Activated T-helper 9 cell treated with anti-CD3 and anti-CD28 coated beads, Interleukin-2, amount 50 U/mL, for 16 hours (primary cell): ENCODE results near the gene SMS.
A peak's percentile ranks its signal among the peaks of the same experiment; 100 is the strongest.
"Not testable (repeated sequence)": the region's sequence is repeated elsewhere in the genome, so short reads cannot be mapped to it uniquely, and the experiment has no call there.

Experiments used
- DNase-seq: peaks from one replicate; pipeline ENCODE4 v3.0.0-alpha.2; 2020; ENCODE audit warnings: low read depth

SMS gene

DNA sequence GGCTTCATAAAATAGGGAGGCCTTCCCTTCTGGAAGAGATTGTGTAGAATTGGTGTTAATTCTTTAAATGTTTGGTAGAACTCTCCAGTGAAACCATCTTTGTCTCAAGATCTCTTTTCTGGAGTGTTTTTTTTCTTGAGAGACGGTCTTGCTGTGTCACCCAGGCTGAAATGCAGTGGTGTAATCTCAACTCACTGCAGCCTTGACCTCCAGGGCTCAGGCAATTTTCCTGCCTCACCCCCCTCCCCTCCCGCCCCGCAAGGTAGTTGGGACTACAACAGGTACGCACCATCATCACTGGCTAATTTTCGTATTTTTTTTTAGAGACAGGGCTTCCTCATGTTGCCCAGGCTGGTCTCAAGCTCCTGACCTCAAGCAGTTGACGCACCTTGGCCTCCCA, 12.1 kb downstream of the SMS start:
- no peak for DNase-seq

DNA sequence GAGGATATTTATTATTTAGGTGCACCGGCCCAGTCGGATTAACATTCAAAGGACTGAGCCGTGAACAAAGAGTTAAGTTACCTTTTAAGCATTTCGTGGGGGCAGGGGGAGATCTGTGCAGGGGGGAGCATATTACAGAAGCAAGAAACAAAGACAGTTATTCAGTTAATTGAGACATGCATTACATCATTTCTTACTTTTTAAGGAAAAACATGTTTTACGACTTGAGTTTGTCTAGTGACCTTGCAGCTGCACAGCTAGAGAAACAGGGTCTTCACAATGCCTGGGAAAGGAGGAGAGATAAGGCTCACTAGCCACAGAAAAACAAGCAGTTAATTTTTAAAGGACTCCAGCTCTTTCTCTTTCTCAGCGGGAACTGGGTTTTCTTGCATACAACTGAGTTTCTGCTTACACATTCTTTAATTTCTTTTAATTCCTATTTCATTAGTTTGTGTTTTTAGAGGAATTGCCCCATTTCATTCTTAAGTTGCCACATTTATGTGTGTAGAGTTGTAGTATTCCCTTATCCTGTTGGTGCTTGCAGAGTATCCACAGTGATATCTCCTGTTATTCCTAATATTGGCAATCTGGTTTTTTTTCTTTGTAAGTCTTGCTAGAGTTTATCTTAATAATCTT, 12.8 kb downstream of the SMS start:
- DNase-seq: not testable (repeated sequence)

DNA sequence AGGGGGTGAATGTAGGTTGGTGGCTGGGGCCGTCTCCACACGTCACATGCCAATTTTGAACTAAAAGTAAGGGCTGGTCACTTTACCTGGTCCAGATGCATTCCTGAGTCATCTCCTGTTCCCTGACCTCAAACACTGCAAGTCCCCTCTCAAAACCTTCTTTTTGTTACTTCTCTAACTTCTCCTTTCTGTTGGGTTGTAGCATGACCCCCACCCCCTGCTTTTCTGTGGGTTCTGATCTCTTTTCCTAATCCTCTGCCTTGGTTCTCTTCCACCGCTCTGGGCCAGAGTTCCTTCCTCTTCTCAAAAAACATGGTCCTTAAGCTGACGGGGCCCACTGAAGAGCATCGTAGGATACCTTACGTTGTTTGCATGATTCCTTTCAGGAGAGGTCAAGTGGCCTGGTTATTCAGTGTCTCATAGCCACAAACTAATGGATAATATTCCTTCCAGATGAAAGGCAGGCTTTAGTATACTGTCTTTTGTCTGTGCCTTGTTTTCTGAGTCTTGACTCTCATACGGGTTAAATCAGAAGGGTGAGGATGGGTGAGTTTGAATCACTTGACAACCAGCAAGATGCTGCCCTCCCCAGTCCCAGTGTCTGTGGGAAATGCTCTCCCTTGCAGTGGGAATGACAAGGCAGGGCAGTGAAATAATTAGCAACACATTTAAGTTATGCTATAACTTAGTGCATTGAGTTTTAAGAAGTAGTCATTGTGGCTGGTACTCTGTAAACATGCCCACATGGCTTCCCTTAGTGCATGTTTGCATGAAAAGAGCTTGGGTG, 15.1 kb downstream of the SMS start:
- no peak for DNase-seq

DNA sequence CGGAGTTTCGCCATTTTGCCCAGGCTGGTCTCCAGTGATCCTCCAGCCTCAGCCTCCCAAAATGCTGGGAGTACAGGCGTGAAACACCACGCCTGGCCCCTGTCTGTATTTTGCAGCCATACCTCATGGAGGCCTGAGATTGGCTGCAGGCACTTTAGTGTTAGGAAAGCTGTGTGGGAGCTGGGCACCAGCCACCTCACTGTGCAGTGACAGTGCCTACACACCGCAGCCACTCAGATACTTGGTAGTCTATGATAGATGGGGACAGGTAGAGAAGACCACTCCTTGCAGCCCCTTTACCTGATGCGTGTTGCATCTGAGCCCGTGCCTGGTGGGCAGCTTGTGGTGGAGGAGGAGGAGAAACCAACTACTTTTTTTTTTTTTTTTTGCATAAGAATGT, 16.3 kb downstream of the SMS start:
- DNase-seq: no peak

DNA sequence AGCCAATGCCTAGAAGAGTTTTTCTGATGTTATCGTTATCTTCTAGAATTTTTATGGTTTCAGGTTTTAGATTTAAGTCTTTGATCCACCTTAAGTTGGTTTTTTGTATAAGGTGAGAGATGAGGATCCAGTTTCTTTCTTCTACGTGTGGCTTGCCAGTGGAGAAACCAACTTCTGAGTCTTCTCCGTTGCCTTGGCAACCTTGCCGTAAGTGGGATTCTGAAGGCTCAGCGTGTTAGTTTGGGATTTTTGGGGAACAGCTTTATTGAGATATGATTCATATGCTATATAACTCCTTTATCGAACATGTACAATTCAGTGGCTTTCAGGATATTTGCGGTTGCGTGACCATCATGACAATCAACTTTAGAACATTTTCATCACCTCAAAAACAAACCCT, 17.7 kb downstream of the SMS start:
- DNase-seq: no peak

DNA sequence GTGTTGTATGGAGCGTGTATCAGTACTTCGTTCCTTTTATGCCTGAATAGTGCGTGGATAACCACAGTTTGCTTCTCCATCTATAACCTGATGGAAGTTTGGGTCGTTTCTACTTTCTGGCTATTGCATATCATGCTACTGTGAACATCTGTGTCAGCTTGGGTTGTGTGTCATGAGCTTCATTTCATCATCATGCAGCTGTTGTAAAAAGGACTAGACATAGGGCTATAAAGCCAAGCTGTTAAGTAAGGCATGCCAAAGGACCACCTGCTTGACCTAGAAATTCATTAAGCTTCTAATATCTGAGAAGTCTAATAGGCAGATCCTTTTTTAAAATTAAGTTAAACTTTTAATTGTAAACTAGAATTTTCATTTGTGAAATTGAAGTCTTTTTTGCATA, 18.4 kb downstream of the SMS start:
- DNase-seq: no peak

DNA sequence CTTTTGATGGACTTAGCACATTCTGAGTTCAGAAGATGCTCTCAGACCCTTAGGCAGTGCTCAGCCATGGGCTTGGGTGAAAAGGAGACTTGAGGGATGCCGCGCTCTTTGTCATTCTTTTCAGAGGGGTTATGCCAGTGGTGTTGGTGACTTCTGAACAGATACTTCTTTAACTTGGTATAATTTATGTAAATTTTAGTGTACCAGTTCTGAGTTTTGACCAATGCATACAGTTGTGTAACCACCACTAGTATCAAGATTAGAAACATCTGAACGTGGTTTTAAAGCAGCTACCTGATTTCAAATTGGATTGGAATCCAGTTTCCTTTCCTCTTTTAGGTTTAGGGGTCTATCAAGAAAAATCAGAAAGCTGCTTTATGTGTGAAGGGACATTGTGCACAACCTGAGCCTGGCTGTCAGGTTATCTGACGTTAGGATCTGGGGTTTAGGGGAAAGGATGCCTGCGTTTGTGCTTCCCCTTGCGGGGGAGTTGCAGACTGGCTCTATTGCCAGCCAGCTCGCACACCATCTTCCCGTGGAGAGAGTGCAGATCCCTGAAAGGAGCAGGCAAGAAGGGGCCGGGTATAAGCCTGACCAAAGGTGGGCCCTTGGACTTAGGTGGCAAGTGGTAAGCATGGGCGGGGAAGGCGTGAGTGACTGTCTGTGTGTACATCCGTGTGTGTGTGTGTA, 19.0 kb downstream of the SMS start:
- no peak for DNase-seq

DNA sequence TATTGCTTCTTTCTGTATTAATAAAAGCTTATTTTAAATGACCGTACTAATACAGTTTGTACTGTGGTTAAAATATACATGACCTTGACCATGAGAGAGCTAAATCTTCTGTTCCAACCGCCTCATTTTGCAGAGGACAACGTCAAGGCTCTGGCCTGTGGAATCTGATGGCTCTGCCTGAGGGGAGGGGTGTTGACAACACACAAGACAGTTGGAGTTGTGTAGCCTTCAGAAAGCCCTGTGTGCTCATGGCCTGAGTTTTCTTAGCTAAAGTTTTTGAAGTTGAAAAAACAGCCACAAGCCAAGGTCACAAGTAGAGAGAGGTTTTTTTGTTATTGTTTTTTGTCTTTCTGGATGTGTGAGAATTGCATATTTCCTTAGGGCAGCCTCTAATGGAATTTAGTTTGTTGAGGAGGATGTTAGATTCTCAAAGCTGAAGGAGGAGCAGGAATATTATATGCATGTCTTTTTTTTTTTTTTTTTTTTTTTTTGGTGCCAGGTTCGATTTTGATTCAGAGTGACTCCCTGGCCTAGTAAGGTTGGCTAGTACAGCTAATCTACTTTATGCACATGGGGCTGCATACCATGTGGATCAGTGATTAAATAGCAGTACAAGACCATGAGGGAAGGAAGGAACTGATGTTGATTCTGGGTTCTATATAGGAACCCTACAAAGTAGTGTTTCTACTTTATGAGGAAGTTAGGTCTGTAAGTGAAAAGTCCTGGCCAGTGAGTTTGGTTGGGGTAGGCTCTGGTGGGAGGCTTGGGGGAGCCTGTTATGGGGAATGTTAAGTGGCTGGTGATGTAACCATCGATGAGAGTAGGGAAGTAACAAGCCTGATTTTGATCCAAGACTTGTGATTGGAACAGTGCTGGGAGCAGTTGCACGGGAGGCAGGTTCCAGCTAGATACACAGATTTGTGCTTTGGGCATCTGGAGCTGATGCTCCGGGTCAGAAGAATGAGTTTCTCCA, 20.3 kb downstream of the SMS start:
- DNase-seq: no peak

DNA sequence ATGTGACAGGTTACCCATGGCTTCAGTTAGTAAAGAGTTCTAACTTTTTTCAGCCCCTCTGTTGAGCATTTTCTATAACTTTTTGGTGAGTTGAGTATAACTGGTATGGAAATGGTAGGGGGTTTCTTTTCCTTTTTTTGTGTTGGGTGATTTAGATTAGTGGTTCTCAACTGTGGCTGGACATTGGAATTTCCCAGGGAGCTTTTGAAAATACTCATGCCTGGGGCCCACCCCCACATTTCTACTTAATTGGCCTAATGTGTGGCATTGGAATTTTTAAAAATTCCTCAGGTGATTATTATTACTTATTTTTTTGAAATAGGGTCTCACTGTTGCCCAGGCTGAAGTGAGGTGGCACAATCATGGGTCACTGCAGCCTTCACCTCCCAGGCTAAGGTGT, 21.9 kb downstream of the SMS start:
- DNase-seq: no peak

DNA sequence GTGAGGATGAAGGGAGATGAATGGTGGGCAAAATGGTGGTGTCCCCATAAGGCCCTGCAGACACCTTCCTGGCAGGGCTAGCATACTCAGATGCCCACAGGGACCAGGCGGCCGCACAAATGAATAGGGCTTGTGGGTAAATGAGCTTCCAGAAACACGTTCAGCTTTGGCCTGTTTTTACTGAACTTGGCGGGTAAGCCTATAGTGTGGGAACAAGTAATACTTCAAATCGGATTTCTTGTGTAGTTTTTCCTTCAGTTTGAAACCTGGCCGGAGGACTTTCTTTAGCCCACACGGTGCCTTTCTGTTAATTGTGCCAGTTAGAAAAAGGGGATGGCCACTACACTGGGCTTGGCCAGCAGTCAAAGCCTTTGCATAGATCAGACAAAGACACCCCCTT, 22.8 kb downstream of the SMS start:
- no peak for DNase-seq

DNA sequence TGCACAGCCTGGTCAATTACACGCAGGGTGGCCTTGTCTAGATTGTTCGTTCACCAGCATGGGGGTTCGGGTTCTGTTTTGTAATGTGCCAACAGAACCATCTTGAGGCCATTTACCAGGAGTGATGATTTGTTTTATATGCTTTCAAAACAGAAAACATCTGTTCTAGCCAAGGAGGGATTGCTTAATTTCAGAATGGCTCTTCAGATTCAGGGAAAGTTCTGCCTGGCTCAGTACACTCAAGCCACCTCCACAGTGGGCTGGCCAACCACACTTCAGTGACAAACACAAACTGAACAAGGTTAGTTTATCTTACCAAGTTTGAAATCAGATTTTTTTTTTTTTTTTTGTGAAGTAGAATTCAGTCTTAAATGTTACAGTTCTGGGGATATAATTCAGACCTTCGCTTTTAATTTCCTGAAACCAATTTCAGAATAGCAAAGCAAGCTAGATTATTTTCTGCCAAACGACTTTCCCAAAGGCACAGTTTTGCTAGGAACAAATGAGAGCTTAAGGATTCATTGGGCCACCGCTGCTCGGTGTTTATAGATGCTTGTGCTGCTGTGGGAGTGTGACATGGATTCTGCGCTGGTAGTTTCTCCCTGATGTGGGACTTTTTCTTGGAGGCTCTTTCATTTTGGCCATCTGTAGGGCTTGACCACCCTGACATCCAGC, 23.4 kb downstream of the SMS start:
- DNase-seq: no peak

DNA sequence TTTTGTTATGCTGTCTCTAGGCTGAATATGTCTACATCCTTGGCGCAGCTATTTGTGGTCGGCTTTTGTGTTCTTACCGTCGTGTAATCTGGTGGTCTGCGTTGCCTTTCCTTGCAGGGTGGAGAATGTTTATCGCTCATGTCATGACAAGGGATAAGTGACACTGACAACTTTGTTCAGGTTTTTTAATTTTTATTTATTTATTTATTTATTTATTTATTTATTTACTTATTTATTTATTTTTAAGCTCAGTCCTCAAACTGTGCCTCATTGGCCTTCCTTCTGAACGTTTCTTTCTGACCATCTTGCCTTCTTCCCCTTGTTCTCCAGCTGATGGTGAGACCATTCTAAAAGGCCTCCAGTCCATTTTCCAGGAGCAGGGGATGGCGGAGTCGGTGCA, 26.4 kb downstream of the SMS start:
- DNase-seq: no peak

DNA sequence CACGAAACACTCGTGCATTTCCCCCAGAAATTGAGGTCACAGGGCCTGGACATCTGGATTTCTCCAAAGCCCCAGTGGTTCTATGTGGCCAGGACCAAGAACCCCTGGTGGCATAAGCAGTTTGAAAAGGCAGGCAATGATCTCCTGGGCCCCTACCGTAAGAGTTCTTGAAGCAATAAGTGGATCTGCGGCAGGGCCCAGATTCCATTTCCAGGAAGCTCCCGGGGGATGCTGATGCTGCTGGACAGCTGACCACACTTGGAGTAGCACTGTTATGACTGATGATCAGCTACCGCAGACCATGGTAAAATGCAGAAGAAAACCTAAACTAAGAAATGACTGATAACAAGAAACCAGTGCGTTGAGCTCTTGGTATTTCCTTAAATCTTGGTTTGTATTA, 27.8 kb downstream of the SMS start:
- no peak for DNase-seq

DNA sequence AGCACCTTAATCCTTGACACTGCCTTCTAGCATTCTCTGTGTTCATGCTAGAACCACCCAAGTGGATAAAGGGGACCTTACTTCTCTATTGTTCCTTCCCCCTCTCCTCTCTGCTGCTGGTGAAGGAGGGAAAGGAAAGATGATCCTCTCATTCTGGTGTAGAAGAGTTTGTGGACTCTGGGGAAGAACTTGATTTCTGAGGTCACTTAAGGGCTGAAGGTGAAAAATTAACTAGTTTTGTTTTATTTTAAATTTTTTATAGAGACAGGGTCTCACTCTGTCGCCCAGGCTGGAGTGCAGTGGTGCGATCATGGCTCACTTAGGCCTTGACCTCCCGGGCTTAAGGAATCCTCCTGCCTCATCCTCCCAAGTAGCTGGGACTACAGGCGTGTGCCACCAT, 29.8 kb downstream of the SMS start:
- no peak for DNase-seq

DNA sequence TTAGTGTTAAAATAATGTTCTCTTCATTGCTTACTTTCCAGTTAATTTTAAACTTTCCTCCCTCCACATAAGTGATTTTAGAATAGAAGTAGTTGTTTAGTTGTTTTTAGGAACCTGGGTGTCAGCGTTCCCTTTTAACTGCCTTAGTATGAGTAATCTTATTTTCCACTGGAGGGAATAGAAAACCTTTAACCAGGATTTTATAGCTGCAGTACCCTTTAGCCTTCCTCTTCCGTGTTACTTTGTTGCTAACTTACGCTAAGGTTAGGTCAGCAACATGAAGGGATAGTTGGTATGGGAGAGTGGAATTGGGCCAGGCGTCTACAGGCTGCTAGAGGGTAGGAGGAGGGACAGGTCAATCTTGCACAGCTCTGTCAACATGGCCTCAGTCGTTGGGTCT, 31.5 kb downstream of the SMS start:
- DNase-seq: no peak

DNA sequence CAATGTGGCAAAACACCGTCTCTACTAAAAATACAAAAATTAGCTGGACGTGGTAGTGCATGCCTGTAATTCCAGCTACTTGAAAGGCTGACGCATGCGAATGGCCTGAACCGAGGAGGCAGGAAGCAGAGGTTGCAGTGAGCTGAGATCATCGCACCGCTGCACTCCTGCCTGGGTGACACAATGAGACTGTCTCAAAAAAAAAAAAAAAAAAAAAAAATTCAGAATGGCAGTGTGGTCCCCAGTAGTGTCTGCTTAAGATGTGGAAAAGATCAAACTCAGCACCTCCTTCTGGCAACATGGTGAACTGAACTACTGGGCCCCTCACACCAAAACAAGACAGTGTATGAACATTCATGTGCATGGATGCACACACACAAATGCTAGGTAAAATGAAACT, 32.2 kb downstream of the SMS start:
- peak; percentile 21 for DNase-seq

DNA sequence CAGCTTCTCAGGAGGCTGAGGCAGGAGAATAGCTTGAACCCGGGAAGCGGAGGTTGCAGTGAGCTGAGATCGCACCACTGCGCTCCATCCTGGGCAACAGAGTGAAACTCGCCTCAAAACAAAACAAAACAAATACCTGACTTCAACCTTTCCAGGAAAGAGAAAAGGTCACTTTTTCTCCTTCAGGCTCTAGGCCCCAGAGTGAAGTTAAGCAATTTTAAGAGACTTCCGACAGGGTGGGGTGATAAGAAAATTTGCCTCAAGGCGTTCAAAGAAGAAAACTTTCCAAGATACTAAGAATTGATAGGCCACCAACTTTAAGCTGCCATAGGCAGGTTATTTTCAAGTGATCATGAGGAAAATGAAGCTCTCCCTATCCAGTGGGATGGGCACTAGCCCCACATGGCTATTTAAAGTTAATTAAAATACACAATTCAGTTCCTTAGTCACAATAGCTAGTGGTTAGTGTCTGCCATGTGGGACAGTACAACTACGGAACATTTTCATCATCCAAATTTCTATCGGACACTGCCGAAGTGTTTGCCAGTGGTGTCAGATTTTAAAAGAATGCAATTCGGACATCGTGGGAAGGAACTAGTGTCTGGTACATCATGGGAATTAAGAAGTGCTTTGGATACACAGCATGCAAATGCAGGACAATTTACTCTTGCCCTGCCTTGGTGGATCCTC, 33.0 kb downstream of the SMS start:
- no peak for DNase-seq

DNA sequence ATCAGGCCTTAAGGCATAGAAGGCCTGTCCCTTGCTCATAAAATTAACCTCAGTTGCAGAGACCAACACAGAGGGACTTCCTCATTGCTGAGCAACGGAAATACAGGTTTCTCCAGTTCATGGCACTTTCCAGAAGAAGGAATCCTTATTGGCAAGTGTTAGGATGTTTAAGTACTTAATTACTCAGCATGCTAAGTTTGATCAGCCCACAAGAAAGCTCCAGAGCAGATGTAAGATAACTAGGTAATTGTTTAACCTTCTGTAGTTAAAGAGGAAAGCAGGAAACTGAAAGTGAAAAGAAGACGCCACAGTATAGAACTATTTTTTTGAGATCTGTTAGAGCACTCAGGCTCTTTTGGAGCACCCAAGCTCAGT, 33.5 kb downstream of the SMS start:
- no peak for DNase-seq

DNA sequence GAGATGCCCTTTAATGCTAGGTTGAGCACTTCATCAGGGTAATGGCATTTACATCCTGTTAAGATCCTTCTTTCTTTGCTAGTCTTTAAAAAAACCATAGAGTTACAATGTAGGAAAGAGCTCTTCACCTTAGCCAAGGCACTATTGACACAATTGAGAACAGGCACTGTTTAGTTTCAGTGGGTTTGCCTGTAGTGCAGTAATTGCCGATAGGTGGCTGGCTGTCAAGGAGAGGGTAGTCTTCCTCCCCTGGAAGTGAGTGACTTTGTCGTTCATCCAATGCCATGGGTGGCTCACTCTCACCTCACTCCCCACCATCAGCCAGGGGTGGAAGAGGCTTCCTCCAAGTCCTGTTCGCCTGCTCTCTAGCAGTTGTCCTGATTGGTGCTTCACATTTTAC, 34.7 kb downstream of the SMS start:
- no peak for DNase-seq

DNA sequence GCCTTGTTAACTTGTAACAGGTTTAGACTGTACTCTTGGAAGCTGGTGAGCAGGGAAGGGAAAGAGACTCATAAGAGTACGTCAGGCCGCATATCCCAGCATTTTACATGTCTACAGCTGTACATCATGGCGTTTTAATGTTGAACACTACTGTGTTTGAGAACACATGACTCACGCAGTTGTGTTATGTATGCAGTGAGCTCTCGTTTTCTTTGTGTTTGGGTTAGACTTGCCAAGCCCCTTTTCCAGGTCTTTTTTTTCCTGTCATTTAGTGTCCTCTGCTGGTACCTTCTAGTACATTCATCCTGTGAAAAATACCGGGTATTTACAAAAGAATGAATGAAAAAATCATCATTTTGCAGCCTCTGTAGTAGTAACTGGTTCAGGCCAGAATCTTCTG, 35.3 kb downstream of the SMS start:
- no peak for DNase-seq

DNA sequence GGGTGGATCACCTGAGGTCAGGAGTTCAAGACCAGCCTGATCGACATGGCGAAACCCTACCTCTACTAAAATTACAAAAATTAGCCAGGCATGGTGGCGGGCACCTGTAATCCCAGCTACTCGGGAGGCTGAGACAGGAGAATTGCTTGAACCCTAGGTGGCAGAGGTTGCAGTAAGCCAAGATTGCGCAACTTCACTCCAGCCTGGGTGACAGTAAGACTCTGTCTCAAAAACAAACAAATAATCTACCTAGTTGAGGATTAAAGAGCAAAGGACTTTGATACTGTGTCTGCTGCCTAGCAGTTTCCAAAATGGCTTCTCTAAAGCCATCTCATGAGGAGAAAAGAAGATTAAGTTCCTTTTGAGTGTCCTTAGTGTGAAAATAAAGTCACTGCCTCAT, 37.8 kb downstream of the SMS start:
- no peak for DNase-seq
